Activated CD4-positive, alpha-beta T cell treated with anti-CD3 and anti-CD28 coated beads, Interleukin-2, amount 10 ng/mL, durations not matched to agents 24 days and 14 days (primary cell): ENCODE results near the gene GNA12. TPM values are rescaled to one million over a fixed set of nuclear protein-coding genes. Genes with fewer than 3 reads are reported as not detected.
"Not testable (repeated sequence)": the region's sequence is repeated elsewhere in the genome, so short reads cannot be mapped to it uniquely, and the experiment has no call there.

Experiments used
- DNase-seq: peaks from one replicate; pipeline ENCODE4 v3.0.0; 2022
- H3K27ac Mint-ChIP-seq: one replicate; pipeline ENCODE4 v1.8.0; 2022; ENCODE audit warnings: mild to moderate bottlenecking, mixed read lengths
- H3K27me3 Mint-ChIP-seq: one replicate; pipeline ENCODE4 v1.8.0; 2022; ENCODE audit warnings: mixed read lengths
- H3K36me3 Mint-ChIP-seq: one replicate; pipeline ENCODE4 v1.8.0; 2022; ENCODE audit warnings: low read depth, mild to moderate bottlenecking, mixed read lengths
- H3K4me1 Mint-ChIP-seq: one replicate; pipeline ENCODE4 v1.8.0; 2021; ENCODE audit warnings: mixed read lengths
- H3K4me3 Mint-ChIP-seq: one replicate; pipeline ENCODE4 v1.8.0; 2022; ENCODE audit warnings: mild to moderate bottlenecking, moderate library complexity, mixed read lengths
- H3K9me3 Mint-ChIP-seq: one replicate; pipeline ENCODE4 v1.8.0; 2021; ENCODE audit warnings: mixed read lengths
- intact Hi-C: fragments of 100-400 bp; cut with micrococcal nuclease; formaldehyde crosslinking; loops from one replicate; pipeline ENCODE4 v1.15.1; 2023
- total RNA-seq: library from RNA; stranded (reverse); gene quantifications from 2 replicates; pipeline ENCODE4 v1.2.3, GENCODE V29; 2022

Gene GNA12
- total RNA-seq, 1 donor from 2014 or later: 31.0 TPM

- H3K27ac Mint-ChIP-seq, H3K4me1 Mint-ChIP-seq, H3K36me3 Mint-ChIP-seq, H3K4me3 Mint-ChIP-seq, DNase-seq, intact Hi-C loops, H3K9me3 Mint-ChIP-seq: not testable (repeated sequence)
- peaks cover 14% of the 10 kb centered on the region for H3K27me3 Mint-ChIP-seq
Measured at GRCh38 chr7:2679135-2680127, 164.7 kb downstream of the GNA12 start.

GRCh38 chr7:2678454-2678853 lies 165.7 kb downstream of the GNA12 start:
- DNase-seq, H3K36me3 Mint-ChIP-seq, intact Hi-C loops, H3K4me3 Mint-ChIP-seq, H3K27ac Mint-ChIP-seq, H3K9me3 Mint-ChIP-seq, H3K4me1 Mint-ChIP-seq: not testable (repeated sequence)
- peaks cover 18% of the 10 kb centered on the region for H3K27me3 Mint-ChIP-seq

Other genes starting within 250 kb of the GNA12 start
- gene TTYH3, start 212.3 kb downstream of the GNA12 start, total RNA-seq: 35.6 and 38.0 TPM in 2 replicates
- not detected in 2 replicates for gene AMZ1, start 156.1 kb downstream of the GNA12 start, total RNA-seq
- gene CARD11, start 199.6 kb upstream of the GNA12 start, total RNA-seq: 93.4 and 96.2 TPM in 2 replicates